Mesothelial cell of epicardium (in vitro differentiated cells): Measurements from ENCODE around the gene PRKAR1B. TPM values are rescaled to one million over a fixed set of nuclear protein-coding genes. Genes with fewer than 3 reads are reported as not detected.

Experiments used
- DNase-seq, 2 experiments: peaks; one replicate each; pipeline ENCODE4 v3.0.0; 2021; ENCODE audit warnings: low spot score in 2 of 2; ENCODE audit not compliant: unreplicated experiment in 2 of 2
- H3K27ac Mint-ChIP-seq: 2 replicates; pipeline ENCODE4 v1.8.0; 2021; ENCODE audit warnings: mixed read lengths
- H3K27me3 Mint-ChIP-seq: 2 replicates; pipeline ENCODE4 v1.8.0; 2021; ENCODE audit warnings: low read depth, mixed read lengths
- H3K36me3 Mint-ChIP-seq: 2 replicates; pipeline ENCODE4 v1.8.0; 2021; ENCODE audit warnings: mixed read lengths
- H3K4me1 Mint-ChIP-seq: 2 replicates; pipeline ENCODE4 v1.8.0; 2021; ENCODE audit warnings: mixed read lengths
- H3K4me3 Mint-ChIP-seq: 2 replicates; pipeline ENCODE4 v1.8.0; 2021; ENCODE audit warnings: mild to moderate bottlenecking, moderate library complexity, mixed read lengths
- H3K9me3 Mint-ChIP-seq: 2 replicates; pipeline ENCODE4 v1.8.0; 2021; ENCODE audit warnings: mixed read lengths
- CTCF ChIP-seq: fragments of 200-600 bp; sonication (generic); IDR thresholded peaks from one replicate; pipeline ENCODE4 v1.5.0; 2021; ENCODE audit warnings: antibody characterized with exemption; ENCODE audit not compliant: unreplicated experiment
- total RNA-seq: library from RNA; stranded (reverse); gene quantifications from 3 replicates; pipeline ENCODE4 v1.2.1, GENCODE V29; 2021

Gene PRKAR1B
- total RNA-seq, 1 donor from 2014 or later: 50.6 TPM

- H3K4me1 Mint-ChIP-seq: peaks cover 12% of the 10 kb centered on the region
- H3K9me3 Mint-ChIP-seq: no peaks in the 10 kb centered on the region
- H3K27ac Mint-ChIP-seq: no peak overlapping the region
- no peak for DNase-seq
- no peak overlapping the region for H3K4me3 Mint-ChIP-seq
- no peak for TF ChIP-seq CTCF
- no peaks in the 10 kb centered on the region for H3K27me3 Mint-ChIP-seq
- H3K36me3 Mint-ChIP-seq: peaks cover 35% of the 10 kb centered on the region
Measured at GRCh38 chr7:501526-501925, 225.6 kb downstream of the PRKAR1B start.

- H3K9me3 Mint-ChIP-seq: no peaks in the 10 kb centered on the region
- no peaks in the 10 kb centered on the region for H3K27me3 Mint-ChIP-seq
- no peak overlapping the region for H3K27ac Mint-ChIP-seq
- no peak overlapping the region for H3K4me3 Mint-ChIP-seq
- DNase-seq: no peak
- TF ChIP-seq CTCF: no peak
- peaks cover 35% of the 10 kb centered on the region for H3K36me3 Mint-ChIP-seq
- H3K4me1 Mint-ChIP-seq: peaks cover 12% of the 10 kb centered on the region
Measured at GRCh38 chr7:500521-501420, 226.3 kb downstream of the PRKAR1B start.

- H3K36me3 Mint-ChIP-seq: peaks cover 35% of the 10 kb centered on the region
- no peak for DNase-seq
- no peaks in the 10 kb centered on the region for H3K9me3 Mint-ChIP-seq
- peaks cover 7% of the 10 kb centered on the region for H3K4me1 Mint-ChIP-seq
- H3K27me3 Mint-ChIP-seq: no peaks in the 10 kb centered on the region
- H3K27ac Mint-ChIP-seq: peak overlapping the region; percentile 25
- no peak overlapping the region for H3K4me3 Mint-ChIP-seq
- no peak for TF ChIP-seq CTCF
Measured at GRCh38 chr7:499853-500485, 227.1 kb downstream of the PRKAR1B start.

Other genes starting within 250 kb of the PRKAR1B start
- gene PDGFA, start 207.4 kb downstream of the PRKAR1B start, total RNA-seq: 74.0 to 78.8 TPM (median 75.3 TPM) in 3 replicates
- gene DNAAF5, start 582 bp downstream of the PRKAR1B start, total RNA-seq: 33.9 to 39.0 TPM (median 36.9 TPM) in 3 replicates
- 199 to 201 TPM (median 200 TPM) in 3 replicates for gene SUN1, start 105.2 kb upstream of the PRKAR1B start, total RNA-seq
- 67.9 to 77.6 TPM (median 72.2 TPM) in 3 replicates for gene GET4, start 149.3 kb upstream of the PRKAR1B start, total RNA-seq
- 2.9 to 5.3 TPM (median 4.0 TPM) in 3 replicates for gene ADAP1, start 227.4 kb upstream of the PRKAR1B start, total RNA-seq
- 19.2 to 22.0 TPM (median 20.2 TPM) in 3 replicates for gene COX19, start 248.3 kb upstream of the PRKAR1B start, total RNA-seq